Activated CD8-positive, alpha-beta T cell treated with anti-CD3 and anti-CD28 coated beads, Interleukin-2, amount 10 ng/mL, durations not matched to agents 7 days and 5 days (primary cell): ENCODE data around the gene ARHGAP26. TPM values are rescaled to one million over a fixed set of nuclear protein-coding genes. Genes with fewer than 3 reads are reported as not detected.
"Not testable (repeated sequence)": the region's sequence is repeated elsewhere in the genome, so short reads cannot be mapped to it uniquely, and the experiment has no call there.

ENCODE experiments used
- ATAC-seq: fragments of 150-1000 bp; cut with Tn5 transposase; one replicate; pipeline ENCODE4 v1.10.0; 2021; ENCODE audit warnings: moderate library complexity
- CTCF ChIA-PET: fragments of 350-600 bp; sonication (Branson Sonifier 250); formaldehyde crosslinking; loops from one replicate; lab custom pipeline; 2021; ENCODE audit warnings: antibody characterized with exemption; lab: Charles Lee
- POLR2A ChIA-PET: fragments of 350-600 bp; sonication (Branson Sonifier 250); formaldehyde crosslinking; loops from one replicate; lab custom pipeline; 2021; ENCODE audit warnings: antibody characterized with exemption; lab: Charles Lee
- DNase-seq: peaks from one replicate; pipeline ENCODE4 v3.0.0-alpha.2; 2020
- H3K27ac Mint-ChIP-seq: one replicate; pipeline ENCODE4 v1.8.0; 2021; ENCODE audit warnings: mild to moderate bottlenecking, mixed read lengths
- H3K27me3 Mint-ChIP-seq: one replicate; pipeline ENCODE4 v1.8.0; 2021; ENCODE audit warnings: low read depth, mixed read lengths
- H3K36me3 Mint-ChIP-seq: one replicate; pipeline ENCODE4 v1.8.0; 2021; ENCODE audit warnings: low read depth, mixed read lengths
- H3K4me1 Mint-ChIP-seq: one replicate; pipeline ENCODE4 v1.8.0; 2021; ENCODE audit warnings: low read depth, mixed read lengths
- H3K4me3 Mint-ChIP-seq: one replicate; pipeline ENCODE4 v1.8.0; 2021; ENCODE audit warnings: mild to moderate bottlenecking, mixed read lengths
- H3K9me3 Mint-ChIP-seq: one replicate; pipeline ENCODE4 v1.8.0; 2022; ENCODE audit warnings: mixed read lengths; ENCODE audit not compliant: insufficient read depth
- total RNA-seq, 2 experiments: library from RNA; stranded (reverse); gene quantifications; one replicate each; pipeline ENCODE4 v1.2.3, GENCODE V29; 2021

ARHGAP26 gene
- total RNA-seq, 2 experiments from 2014 or later, result 25.4 to 30.3 TPM

DNA sequence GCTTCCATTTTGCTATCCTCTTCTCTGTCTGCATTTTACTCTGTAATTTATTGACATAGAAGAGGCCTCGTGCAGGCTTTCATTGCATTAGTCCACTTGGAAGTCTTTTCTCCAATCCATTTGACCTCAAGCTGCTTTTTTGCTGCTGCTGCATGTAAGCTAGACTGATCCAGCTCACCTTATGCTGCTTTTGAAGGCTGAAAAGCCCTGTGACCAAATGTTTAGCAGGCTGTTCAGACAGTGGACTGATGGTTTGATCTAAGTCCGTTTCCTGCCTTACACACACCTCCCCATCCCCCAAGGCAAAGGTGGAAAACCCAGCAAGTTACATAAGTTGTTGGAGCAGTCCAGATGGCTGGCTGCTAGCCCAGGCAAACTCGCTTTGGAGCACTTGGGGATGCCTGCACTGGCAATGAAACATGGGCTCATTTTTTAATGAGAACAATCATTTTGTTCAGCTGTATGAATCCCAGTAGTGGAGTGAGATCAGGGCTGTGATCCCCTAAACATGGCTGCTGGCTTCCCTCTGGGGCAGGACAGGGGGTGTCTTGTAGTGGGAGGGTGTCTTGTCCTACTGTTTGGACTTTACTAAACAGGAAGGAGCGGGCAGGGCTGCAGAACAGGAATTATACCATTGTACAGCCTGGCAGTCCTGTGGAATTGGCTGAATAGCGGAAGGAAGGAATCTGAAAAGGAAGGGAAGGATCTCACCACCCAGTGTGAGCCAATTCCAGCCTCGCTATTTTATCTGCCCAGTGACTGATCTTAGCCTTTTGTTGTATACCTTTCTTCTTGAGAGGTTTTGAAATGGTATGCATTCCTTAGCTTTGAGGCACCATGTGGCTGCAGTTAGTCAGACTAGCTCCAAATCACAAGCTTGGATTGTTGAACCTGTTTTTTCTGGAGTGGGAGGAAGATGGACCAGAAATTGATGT is 212.0 kb downstream of the ARHGAP26 start:
- H3K4me3 Mint-ChIP-seq, result no peak overlapping the region
- POLR2A ChIA-PET, result no interaction called here
- no peaks in the 10 kb centered on the region for H3K27me3 Mint-ChIP-seq
- no peak for ATAC-seq
- H3K9me3 Mint-ChIP-seq, result no peaks in the 10 kb centered on the region
- H3K4me1 Mint-ChIP-seq, result peaks cover 59% of the 10 kb centered on the region
- CTCF ChIA-PET, result interaction anchor here (1.1 to 3.0 kb wide), 3 partner anchors 19 to 77 kb away, joined by 3 to 11 read pairs (median 4); no protein-coding TSS in a partner anchor
- DNase-seq, result no peak
- H3K27ac Mint-ChIP-seq, result peak overlapping the region; percentile 53
- H3K36me3 Mint-ChIP-seq, result peaks cover 19% of the 10 kb centered on the region

DNA sequence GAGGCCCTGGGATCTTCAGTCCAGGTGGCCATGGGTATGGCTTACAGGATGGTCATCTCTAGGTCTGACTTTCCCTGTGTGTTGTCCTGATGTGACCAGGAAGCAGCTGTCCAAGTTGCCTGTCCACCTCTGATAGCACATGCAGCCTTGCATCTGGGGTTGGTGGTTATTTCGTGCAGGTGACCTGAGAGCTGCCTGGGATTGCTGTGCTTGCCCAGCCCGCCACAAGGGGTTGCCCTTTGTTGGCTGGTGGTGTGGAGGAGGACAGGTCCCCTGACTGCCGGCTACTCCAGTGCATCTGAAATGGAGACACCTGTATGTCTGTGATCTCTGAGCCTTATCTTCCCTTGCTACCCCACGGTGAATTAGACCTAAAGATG is 212.6 kb downstream of the ARHGAP26 start:
- POLR2A ChIA-PET, result no interaction called here
- CTCF ChIA-PET, result interaction anchor here (1.3 to 3.0 kb wide), 2 partner anchors 18 to 78 kb away, joined by 3 to 11 read pairs; no protein-coding TSS in a partner anchor

DNA sequence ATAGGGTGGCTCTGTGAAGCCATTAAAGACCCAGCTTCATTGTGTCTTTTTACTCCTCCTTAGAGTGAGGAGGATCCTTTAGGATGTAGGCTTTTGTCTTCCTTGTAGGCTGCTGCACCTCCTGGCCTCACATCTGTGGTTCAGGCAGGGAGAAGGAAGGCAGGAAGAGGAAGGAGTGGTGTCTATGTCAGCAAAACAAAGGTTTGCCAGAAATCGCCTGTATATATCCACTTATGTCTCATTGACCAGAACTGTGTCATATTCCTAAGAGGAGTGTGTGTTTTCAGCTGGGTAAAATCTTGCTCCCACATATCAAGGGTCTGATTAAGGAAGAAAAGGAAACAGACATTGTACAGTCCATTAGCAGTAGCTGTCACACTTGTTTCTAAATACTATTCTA is 213.8 kb downstream of the ARHGAP26 start:
- ChIA-PET CTCF (interaction anchor here (1.2 to 2.4 kb wide), 3 partner anchors 9 to 236 kb away, joined by 3 to 6 read pairs (median 5); no protein-coding TSS in a partner anchor), POLR2A (no interaction called here)
- H3K9me3 Mint-ChIP-seq, result peaks cover 6% of the 10 kb centered on the region
- peaks cover 20% of the 10 kb centered on the region for H3K36me3 Mint-ChIP-seq
- ATAC-seq, result no peak
- peaks cover 47% of the 10 kb centered on the region for H3K4me1 Mint-ChIP-seq
- peak overlapping the region; percentile 4 for H3K27ac Mint-ChIP-seq
- H3K27me3 Mint-ChIP-seq, result no peaks in the 10 kb centered on the region
- DNase-seq, result no peak
- H3K4me3 Mint-ChIP-seq, result no peak overlapping the region

More for the DNA sequence above, 212.6 kb downstream of the ARHGAP26 start:
- ATAC-seq, result no peak
- Mint-ChIP-seq H3K27me3 (no peaks in the 10 kb centered on the region), H3K4me3 (no peak overlapping the region), H3K9me3 (no peaks in the 10 kb centered on the region), H3K4me1 (peaks cover 52% of the 10 kb centered on the region), H3K36me3 (peaks cover 15% of the 10 kb centered on the region), H3K27ac (peak overlapping the region; percentile 9)
- no peak for DNase-seq

DNA sequence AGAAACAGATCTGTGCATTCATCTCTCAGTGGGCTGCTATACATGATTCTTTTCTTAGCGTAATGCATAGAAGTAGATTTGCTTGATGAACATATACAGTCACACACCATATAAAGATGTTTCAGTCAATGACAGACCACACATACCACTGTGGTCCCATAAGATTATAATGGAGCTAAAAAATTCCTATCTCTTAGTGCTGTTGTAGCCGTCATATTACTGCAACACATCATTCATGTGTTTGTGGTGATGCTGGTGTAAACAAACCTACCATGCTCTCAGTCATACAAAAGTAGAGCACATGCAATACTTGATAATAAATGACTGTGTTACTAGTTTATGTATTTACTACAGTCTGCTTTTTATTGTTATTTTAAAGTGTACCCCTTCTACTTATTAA is 214.3 kb downstream of the ARHGAP26 start:
- ATAC-seq, result no peak
- Mint-ChIP-seq H3K4me1 (peaks cover 42% of the 10 kb centered on the region), H3K36me3 (peaks cover 23% of the 10 kb centered on the region), H3K27ac (no peak overlapping the region), H3K9me3 (peaks cover 6% of the 10 kb centered on the region), H3K4me3 (no peak overlapping the region), H3K27me3 (no peaks in the 10 kb centered on the region)
- POLR2A ChIA-PET, result interaction anchor here (0.9 kb wide), 1 partner anchor 25 kb away, joined by 3 read pairs; no protein-coding TSS in a partner anchor
- CTCF ChIA-PET, result interaction anchor here (0.7 to 2.4 kb wide), 4 partner anchors 9 to 236 kb away, joined by 3 to 6 read pairs (median 4); no protein-coding TSS in a partner anchor
- no peak for DNase-seq

DNA sequence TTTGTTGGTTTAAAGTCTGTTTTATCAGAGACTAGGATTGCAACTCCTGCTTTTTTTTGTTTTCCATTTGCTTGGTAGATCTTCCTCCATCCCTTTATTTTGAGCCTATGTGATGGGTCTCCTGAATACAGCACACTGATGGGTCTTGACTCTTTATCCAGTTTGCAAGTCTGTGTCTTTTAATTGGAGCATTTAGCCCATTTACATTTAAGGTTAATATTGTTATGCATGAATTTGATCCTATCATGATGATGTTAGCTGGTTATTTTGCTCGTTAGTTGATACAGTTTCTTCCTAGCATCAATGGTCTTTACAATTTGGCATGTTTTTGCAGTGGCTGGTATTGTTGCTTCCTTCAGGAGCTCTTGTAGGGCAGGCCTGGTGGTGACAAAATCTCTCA is 219.1 kb downstream of the ARHGAP26 start:
- POLR2A ChIA-PET, result interaction anchor here (2.1 kb wide), 1 partner anchor 13 kb away, joined by 6 read pairs; no protein-coding TSS in a partner anchor
- ATAC-seq, H3K27ac Mint-ChIP-seq, DNase-seq, H3K27me3 Mint-ChIP-seq, H3K4me3 Mint-ChIP-seq: not testable (repeated sequence)
- CTCF ChIA-PET, result interaction anchor here (1.1 kb wide), 1 partner anchor 13 kb away, joined by 4 read pairs; no protein-coding TSS in a partner anchor
- peaks cover 14% of the 10 kb centered on the region for H3K9me3 Mint-ChIP-seq
- H3K36me3 Mint-ChIP-seq, result peaks cover 45% of the 10 kb centered on the region
- peaks cover 22% of the 10 kb centered on the region for H3K4me1 Mint-ChIP-seq

DNA sequence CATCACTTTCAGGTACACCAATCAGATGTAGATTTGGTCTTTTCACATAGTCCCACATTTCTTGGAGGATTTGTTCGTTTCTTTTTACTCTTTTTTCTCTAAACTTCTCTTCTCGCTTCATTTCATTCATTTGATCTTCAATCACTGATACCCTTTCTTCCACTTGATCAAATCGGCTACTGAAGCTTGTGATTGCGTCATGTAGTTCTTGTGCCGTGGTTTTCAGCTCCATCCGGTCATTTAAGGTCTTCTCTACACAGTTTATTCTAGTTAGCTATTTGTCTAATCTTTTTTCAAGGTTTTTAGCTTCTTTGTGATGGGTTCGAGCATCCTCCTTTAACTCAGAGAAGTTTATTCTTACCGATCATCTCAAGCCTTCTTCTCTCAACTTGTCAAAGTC is 219.9 kb downstream of the ARHGAP26 start:
- ATAC-seq, H3K27ac Mint-ChIP-seq, H3K27me3 Mint-ChIP-seq, DNase-seq, H3K4me3 Mint-ChIP-seq: not testable (repeated sequence)
- H3K36me3 Mint-ChIP-seq, result peaks cover 49% of the 10 kb centered on the region
- ChIA-PET CTCF (interaction anchor here (0.7 kb wide), 1 partner anchor 12 kb away, joined by 3 read pairs; no protein-coding TSS in a partner anchor), POLR2A (interaction anchor here (2.1 kb wide), 1 partner anchor 12 kb away, joined by 6 read pairs; no protein-coding TSS in a partner anchor)
- peaks cover 25% of the 10 kb centered on the region for H3K4me1 Mint-ChIP-seq
- H3K9me3 Mint-ChIP-seq, result peaks cover 14% of the 10 kb centered on the region

DNA sequence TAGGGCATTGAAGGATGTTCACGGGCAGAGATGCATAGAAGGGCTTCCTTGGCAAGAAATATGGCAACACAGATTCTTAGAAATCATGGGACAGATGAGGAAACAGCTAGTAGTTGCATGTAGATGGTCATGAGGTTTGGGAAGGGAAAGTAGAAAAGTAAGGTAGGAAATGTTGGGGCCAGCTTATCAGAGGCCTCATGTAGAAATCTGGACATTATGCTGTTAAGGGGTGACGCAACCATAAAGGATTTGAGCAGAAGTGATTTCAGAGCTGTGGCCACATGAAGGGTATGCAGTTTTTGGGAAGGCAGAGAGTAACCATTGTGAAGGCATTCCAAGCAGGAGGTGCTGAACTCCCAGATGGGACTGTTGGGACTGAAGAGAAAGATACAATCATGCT is 224.0 kb downstream of the ARHGAP26 start:
- H3K4me3 Mint-ChIP-seq, result no peak overlapping the region
- ATAC-seq (no peak), DNase-seq (no peak)
- peaks cover 53% of the 10 kb centered on the region for H3K4me1 Mint-ChIP-seq
- H3K9me3 Mint-ChIP-seq, result peaks cover 8% of the 10 kb centered on the region
- ChIA-PET CTCF (no interaction called here), POLR2A (interaction anchor here (1.0 kb wide), 1 partner anchor 32 kb away, joined by 3 read pairs; no protein-coding TSS in a partner anchor)
- peaks cover 50% of the 10 kb centered on the region for H3K36me3 Mint-ChIP-seq
- H3K27ac Mint-ChIP-seq, result peak overlapping the region; percentile 3
- H3K27me3 Mint-ChIP-seq, result no peaks in the 10 kb centered on the region

DNA sequence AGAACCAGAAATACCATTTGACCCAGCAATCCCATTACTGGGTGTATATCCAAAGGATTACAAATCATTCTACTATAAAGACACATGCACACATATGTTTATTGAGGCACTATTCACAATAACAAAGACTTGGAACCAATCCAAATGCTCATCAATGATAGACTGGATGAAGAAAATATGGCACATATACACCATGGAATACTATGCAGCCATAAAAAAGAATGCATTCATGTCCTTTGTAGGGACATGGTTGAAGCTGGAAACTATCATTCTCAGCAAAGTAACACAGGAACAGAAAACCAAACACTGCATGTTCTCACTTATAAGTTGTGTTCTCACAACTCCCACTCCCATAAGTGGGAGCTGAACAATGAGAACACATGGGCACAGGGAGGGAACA is 225.4 kb downstream of the ARHGAP26 start:
- H3K9me3 Mint-ChIP-seq, ATAC-seq, H3K4me3 Mint-ChIP-seq, CTCF ChIA-PET, H3K27me3 Mint-ChIP-seq, POLR2A ChIA-PET, DNase-seq: not testable (repeated sequence)
- peaks cover 48% of the 10 kb centered on the region for H3K36me3 Mint-ChIP-seq
- H3K4me1 Mint-ChIP-seq, result peaks cover 60% of the 10 kb centered on the region
- H3K27ac Mint-ChIP-seq, result peak overlapping the region; percentile 52

DNA sequence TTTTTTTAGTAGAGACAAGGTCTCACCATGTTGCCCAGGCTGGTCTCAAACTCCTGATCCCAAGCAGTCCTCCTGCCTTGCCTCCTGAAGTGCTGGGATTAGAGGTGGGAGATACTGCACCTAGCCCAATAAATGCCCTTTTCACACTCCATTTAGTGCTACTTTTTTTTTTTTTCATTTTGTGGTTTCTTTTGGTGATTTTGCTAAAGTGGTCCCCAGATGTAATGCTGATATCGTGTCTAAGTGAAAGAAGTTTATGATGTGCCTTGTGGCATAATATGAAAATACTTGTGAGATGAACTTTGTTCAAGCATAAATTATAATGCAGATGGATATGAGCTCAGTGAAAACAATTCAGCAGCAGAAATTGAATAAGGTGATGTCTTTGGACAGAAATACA is 227.4 kb downstream of the ARHGAP26 start:
- DNase-seq, result no peak
- peaks cover 49% of the 10 kb centered on the region for H3K36me3 Mint-ChIP-seq
- H3K9me3 Mint-ChIP-seq, result no peaks in the 10 kb centered on the region
- no peak overlapping the region for H3K4me3 Mint-ChIP-seq
- ChIA-PET CTCF (interaction anchor here (1.0 to 2.0 kb wide), 4 partner anchors 11 to 406 kb away, joined by 3 to 8 read pairs (median 4); partner anchors contain the start of gene NR3C1), POLR2A (interaction anchor here (1.5 kb wide), 1 partner anchor 407 kb away, joined by 6 read pairs; no protein-coding TSS in a partner anchor)
- H3K27ac Mint-ChIP-seq, result no peak overlapping the region
- peaks cover 75% of the 10 kb centered on the region for H3K4me1 Mint-ChIP-seq
- no peak for ATAC-seq
- no peaks in the 10 kb centered on the region for H3K27me3 Mint-ChIP-seq

DNA sequence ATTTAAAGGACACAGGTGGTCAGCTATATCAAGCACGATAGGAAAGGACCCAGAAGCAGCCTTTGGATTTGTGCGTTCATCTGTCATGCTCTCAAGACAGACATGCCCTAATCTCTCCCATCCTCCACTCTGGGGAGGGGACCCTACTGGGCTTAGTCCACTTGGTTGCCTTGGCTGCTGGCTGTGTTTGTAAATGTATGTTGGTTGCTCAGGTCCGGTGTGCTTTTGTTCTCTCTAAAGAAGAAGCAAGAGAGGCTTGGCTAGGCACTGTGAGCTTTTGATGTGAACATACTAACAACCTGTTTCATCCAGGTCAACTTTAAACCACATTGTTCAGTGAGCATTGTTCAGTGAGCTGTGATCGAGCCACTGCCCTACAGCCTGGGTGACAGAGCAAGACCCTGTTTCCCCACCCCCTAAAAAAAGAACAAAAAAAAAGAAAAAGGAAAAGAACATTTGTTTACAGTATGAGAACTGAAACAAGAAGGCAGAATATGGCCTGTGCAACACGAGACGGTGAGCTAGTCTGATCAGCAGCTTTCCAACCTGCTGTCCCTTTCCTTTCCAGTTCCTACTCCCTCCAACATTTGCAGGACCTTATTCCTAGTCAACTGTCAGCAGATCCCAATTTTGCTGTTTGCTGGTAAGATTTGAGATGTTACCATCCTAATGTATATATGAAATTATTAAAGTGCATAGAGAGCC is 228.3 kb downstream of the ARHGAP26 start:
- H3K4me3 Mint-ChIP-seq, result no peak overlapping the region
- POLR2A ChIA-PET, result interaction anchor here (0.7 to 1.5 kb wide), 2 partner anchors 25 to 406 kb away, joined by 3 to 6 read pairs; no protein-coding TSS in a partner anchor
- H3K9me3 Mint-ChIP-seq, result no peaks in the 10 kb centered on the region
- no peaks in the 10 kb centered on the region for H3K27me3 Mint-ChIP-seq
- H3K27ac Mint-ChIP-seq, result peak overlapping the region; percentile 61
- H3K36me3 Mint-ChIP-seq, result peaks cover 53% of the 10 kb centered on the region
- CTCF ChIA-PET, result interaction anchor here (1.0 to 2.0 kb wide), 8 partner anchors 10 to 411 kb away, joined by 3 to 8 read pairs (median 3); partner anchors contain the start of gene NR3C1
- ATAC-seq (no peak), DNase-seq (no peak)
- H3K4me1 Mint-ChIP-seq, result peaks cover 84% of the 10 kb centered on the region

DNA sequence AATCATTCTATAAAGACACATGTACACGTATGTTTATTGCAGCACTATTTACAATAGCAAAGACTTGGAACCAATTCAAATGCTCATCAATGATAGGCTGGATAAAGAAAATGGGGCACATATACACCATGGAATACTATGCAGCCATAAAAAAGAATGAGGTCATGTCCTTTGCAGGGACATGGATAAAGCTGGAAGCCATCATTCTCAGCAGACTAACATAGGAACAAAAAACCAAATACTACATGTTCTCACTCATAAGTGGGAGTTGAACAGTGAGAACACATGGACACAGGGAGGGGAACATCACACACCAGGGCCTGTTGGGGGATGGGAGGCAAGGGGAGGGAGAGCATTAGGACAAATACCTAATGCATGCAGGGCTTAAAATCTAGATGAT is 230.4 kb downstream of the ARHGAP26 start:
- H3K27me3 Mint-ChIP-seq, H3K9me3 Mint-ChIP-seq, POLR2A ChIA-PET, H3K4me3 Mint-ChIP-seq, DNase-seq, ATAC-seq: not testable (repeated sequence)
- peaks cover 51% of the 10 kb centered on the region for H3K36me3 Mint-ChIP-seq
- CTCF ChIA-PET, result interaction anchor here (0.6 to 4.1 kb wide), 3 partner anchors 19 to 403 kb away, joined by 3 to 43 read pairs (median 11); partner anchors contain the start of gene NR3C1
- H3K27ac Mint-ChIP-seq, result peak overlapping the region; percentile 100
- H3K4me1 Mint-ChIP-seq, result peaks cover 92% of the 10 kb centered on the region
